ENCODE data around the gene POLR2L.

POLR2L gene

DNA sequence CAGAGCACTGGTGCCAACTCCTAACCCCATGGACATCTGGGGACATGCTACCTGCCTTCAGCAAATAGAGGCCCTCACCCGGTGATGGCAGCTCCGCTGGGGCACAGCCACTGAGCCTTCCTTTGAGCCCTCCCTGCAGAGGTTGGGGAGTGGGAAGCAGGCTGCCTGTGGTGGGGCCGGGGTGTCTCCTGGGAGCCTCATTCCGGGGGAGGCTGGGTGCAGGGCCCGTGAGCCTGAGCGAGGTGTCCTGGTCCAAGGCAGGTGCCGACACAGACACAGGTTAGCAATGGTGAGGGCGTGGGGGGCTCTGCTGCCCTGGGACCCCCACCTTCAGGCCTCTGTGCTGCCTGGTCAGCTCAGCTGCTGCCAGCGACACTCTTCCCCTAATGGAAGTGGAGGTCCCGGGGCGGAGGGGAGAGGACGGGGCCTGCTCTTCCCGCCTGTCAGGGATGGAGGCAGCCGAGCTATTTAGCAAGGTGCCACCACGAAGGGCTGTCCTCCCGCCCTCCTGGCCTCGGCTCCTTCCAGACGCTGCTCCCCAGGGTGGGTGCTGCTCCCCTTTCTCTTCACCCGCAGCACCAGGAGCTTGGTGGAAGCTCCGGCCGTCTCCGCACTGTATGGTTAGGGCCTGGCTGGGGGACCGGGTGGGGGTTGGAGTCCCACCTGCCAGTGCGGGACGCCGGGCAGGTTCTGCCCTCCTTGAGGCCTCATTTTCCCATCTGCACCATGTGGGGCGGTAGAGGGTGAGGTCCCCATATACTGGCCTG is 11.5 kb upstream of the POLR2L start:
- DNase-seq: no peak

DNA sequence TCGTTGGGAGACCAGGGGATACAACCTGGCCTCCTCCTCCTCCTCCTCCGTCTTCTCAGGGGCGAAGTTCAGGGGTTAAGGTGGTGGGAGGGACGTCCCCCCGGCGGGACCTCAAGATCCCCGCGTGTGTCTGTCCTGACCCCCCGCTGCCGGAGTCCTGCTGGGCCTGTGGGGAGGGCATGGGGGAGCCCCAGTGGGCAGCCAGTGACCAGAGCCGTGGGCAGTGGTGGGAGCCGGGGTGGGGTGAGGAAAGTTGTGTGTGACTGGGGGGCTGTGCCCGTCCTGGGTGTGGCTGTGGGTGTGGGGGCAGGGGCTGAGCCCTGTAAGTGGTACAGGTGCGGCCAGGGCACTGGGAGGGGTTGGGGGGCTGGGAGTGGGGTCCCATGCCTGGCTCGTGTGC is 10.4 kb upstream of the POLR2L start:
- no peak for DNase-seq

DNA sequence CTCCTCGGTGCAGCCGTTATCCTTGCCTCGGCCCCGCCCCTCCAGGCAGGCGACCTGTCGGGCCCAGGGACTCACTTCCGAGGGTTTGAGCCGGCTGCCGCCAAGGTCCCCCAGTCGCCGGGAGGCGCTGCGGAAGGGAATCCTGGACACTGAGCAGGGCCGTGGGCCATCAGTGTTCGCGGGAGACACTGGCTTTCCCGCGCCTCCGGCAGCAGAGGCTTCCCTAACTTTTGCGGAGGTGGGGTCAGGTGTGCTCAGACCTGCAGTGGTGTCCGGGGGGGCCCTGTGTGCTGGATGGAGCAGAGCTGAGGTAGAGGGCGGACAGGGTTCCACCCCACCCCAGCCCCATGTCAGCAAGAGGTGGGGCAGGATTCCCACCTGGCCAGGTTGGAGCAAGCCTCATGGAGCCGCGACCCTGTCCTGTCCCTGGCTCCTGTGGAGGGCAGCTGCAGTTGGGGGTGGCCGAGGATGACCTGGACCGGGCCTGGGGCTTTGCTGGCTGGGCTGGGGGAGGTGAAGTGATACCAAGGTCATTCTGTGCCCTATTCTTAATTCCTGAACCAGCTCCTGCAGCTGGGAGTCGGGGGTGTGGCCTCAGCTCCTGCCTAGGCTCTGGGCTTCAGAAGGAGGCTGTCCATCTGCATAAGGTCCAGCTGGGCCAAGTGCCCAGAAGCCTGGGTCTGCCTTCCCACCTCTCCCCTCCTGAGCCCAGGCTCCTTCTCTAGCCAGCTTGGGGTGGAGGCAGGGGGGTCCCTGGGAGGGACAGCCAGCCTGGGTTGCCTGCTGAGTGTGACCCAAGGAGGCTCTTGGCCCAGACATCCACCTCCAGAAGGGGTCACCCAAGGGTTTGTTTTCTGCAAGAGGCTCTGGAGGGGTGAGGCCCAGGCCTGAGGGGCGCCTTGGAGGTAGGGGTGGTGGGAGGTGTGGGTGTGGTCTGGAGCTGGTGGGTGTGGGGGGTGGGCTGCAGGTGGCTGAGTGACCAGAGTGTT is 8.7 kb upstream of the POLR2L start:
- no peak for DNase-seq

DNA sequence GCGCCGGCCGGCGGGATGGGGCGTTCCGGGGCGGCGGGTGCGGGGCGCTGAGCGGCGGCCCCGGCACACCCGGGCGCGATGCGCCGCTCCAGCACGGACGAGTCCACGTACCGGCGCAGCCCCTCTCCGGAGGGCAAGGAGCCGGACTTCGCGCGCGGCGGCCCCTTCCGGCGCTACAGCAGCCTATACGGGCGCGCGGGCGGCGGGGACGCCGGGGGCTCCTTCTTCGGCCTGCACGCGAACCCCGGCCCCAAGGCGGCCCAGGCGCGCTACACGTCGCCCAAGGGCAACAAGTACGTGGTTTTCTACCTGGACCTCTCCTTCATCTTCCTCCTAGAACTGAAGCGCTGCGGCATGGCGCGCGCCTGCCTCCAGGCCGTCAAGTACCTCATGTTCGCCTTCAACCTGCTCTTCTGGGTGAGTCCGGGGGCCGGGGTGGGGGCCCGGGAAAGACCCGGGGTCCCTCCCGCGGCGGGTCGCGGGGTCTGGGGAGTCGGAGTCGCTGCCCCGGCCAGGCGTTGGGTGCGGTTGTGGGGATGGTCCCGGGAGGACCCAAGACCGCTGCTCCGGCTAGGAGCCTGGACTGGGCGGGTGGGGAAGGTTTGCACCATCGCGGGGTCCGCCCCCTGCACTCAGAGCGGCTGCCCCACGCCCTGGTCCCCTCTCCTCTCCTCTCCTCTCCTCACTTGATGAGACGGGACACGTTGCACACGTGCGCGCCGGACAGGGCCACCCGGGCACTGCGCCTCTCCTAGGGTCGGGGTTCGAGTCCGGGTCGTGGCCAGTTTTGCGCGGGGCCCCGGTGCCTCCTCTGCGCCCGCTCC is 7.8 kb upstream of the POLR2L start:
- no peak for DNase-seq

DNA sequence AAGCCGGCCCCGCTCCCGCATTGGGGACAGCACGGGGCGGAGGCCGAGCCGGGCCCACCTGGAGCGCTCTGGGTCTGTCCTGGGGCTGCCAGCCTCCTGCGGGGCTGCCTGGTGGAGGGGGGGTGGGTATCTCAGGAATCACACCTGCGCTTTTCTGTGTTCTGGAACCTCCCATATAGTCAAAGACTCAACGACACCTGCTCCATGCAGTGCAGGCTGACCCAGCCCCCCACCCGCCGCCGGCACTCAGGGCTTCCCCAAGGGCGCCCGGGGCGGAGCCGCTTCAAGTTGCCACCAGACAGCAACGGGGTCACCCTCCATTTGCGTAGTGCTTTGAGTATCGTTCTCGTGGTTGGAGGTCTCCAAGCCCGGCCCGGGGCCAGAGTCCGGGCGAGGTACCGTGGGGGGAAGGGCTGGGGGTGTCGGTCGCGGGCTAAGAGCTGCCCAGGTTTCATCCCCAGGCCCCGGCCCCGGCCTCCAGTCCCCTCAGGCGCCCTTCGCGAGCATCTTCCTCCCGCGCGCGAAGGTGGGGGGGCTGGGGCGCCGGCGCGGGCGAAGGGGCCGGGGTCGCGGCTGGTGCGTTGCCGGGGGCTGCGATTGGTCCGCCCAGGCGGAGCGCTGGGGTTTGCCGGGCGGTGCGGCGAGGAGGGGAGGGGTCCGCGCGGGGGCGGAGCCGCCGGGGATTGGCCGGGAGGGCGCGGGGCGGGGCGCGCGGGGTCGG is 6.9 kb upstream of the POLR2L start:
- peak; percentile 46 for DNase-seq

DNA sequence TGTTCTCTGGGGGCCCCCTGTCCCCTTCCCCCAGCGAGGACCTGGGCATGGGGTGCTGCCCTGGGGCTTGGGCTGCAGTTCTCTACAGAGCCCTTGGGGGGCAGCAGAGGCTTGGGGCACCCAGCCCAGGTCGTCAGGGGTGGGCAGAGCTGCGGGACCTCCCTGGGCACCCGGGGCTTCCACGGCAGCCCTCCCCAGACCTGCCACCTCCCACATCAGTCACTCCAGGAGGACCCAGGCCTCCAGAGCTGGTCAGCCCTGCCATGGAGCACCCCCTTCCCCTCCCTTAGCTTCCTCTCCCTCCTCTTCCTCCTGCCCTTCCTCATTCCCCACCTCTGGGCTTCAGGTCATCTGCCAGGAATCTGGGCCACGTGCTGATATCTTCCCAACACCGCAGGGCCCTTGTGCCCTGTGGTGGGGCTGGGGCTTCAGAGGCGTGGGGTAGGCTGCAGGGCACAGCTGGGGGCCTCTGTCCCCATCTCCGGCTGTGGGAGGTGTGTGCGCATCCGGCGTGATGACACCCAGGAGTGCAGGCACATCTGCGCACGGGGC is 6.1 kb upstream of the POLR2L start:
- peak; percentile 34 for DNase-seq

DNA sequence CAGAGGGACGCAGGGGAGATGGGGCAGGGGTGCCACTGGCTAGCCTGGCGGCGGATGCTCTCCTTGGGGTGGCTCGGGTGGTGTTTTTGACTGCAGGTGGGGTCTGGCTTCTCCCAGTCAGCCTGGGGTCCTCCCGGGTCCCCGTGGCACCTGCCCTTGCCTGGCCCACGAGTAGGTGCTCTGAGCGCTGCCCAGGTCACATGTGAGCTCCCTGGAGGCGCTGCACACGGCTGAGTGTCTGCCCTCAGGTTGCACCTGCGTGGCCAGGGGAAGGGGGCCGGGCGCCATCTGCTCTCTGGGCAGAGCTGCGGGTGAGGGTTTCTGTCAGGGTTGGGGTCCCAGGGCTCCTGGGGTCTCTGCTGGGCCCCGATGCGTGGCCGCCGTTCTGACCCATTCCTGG is 5.5 kb upstream of the POLR2L start:
- no peak for DNase-seq

DNA sequence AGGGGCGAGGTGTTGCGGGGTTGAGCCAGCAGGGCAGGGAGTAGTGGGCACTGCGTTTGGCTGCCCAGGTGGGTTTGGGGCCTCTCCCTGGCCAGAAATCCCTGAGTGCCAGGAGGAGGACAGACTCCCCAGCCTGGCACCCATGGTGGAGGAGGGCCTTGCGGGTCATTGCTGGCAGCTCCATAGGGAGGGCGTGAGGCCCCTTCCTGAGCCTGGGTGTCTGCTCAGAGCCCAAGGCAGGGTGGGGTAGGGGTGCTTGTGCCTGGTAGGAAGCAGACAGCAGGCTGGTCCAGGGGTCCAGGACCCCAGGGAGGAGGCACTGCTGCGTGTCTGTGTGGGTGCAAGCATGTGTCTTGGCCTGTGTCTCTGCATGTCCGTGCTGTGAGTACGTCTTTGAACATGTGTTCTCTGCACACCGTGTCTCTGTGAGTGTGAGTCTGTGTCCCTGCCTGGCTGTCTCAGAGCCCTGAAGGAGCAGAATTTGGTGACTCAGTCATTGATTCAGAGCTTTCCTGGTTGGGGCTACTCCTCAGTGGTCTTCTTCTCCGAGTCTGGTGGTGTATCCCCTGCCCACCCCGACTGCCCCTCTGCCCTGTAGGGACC is 4.3 kb upstream of the POLR2L start:
- DNase-seq: no peak

DNA sequence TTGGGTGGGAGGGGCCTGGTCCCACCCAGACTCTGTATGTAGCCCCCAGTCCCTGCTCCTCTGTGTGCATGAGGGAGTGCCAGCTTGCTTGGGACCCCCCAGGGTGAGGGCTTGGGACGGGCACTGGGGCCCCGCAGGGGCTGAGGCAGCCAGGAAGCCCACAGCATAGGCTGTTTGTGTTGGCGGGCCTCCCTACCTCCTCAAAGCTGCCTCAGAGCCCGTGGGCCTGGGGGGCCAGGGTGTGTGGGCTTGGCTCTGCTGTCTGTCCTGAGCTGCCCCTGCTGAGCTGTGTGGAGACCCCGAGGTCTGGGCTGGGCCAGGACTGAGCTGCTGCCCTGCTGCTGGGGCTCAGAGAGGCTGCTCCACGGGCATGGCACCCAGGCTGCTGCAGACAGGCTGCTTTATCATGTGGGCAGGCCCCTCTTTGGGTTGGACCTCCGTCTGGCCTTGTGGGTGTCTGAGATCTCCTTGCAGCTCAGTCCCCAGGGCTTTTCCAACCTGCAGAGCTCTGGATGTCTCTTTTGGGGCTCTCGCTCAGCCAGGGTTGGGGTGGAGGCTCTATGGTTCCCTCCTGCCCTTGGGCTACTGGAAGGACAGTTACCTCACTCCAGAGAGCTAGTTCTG is 3.7 kb upstream of the POLR2L start:
- no peak for DNase-seq

DNA sequence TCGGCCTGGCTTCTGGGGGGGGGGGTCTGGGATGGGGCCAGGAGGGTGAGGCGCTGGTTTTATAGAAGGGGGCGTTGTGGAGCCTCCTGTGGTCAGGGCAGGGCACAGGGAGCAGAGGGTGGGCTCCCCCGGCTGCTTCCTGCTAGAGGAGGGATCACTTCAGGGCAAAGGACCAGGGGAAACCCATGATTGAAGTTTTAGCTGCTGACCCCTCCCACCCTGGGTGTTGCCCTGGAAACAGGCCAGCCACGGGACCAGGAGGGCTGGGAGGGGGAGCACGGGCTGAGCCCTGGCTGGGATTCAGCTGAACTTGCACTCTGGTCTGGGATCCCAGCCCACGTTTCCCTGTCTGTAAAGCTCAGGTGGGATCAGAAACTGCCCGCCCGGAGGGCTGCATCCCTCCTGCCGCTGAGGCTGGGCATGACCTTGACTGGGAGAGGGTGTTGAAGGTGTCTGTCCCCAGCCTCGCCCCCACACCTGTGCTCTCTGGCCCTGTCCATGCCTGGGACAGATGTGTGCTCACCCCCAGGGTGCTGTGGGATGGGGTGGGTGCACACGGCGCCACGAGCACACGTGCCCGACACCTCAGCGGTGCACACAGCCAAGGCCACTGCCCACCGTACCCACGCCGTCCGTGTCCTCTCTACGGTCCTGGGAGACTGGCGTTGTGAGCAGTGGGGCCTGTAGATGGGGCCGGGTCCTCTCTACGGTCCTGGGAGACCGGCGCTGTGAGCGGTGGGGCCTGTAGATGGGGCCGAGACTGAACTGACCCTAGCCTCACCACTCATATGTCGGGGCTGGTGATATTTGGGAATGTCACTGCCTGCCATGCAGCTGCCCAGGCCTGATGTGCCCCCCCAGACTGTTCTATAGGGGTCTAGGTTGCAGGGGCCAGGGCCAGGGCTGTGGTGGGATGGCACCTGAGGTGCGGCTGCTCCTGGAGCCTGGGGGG is 2.6 kb upstream of the POLR2L start:
- DNase-seq: no peak

DNA sequence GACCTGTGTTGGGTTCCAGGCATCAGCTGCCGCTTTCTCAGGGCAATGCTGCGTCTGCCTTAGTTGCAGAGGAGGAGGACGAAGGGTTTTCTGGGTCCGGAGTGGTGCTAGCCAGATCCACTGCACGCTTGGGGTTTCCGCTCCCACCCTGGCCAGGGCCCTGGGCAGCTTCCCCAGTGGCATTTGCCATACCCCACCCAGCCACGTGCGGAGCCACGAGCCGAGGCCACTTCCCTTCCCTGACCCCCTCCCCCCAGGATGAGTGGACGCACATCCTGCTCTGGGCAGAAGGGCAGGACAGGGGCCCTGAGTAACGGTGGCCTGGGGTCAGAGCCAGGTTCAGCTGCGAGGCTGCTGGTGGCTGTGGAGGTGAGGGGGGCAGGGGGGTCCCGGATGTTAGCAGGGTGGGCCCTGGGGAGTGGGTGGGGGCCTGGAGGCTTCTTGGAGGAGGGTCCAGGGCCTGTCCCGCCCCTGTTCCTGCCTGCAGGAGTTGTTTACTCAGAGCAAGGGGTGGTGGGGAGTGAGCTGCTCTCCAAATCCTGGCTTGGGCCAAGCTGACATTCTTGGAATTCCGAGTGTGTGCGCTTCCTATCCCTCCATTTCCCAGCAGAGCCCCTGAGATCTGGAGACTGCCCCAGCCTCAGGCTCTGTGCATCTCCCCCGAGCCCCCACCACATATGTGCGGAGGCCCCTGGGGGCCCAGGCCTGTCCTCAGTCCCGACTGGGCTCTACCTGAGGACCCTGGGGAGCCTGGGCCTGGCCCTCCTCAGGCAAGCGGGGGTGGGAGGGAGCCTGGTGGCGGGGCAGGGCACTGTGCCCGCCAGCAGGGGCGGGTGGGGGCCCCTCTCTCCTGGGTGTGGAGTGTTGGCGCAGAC is 1.7 kb upstream of the POLR2L start:
- no peak for DNase-seq

DNA sequence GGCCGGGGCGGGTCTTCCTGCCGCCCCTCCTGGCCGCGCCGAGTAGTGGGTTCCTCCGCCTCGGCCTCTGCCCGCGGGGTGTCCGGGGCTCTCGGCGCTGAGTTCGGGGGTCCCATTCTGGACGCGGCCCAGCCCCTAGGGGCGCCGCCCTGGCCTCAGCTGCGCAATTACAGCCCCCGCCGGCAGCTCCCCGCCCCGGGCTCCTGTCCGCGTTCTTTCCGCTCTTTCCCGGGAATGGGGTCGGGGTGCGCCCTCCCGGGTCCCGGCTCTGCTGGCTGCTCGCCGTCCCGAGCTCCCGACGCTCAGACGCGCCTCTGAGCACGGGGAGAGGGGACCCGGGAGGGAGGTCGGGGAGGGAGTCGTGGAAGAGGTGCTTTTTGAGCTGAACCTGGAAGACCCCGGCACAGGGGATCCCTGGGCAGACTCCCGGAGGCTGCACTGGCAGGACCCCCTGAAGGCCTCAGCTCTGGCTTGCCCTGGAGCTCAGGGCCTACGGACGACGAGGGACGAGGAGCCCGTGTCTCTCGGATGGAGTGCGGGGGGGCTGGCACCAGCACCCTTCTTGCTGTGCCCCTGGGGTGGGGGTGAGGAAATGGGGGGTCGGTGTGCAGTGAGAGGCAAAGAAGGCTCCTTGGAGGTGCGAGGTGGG is 881 bp upstream of the POLR2L start:
- DNase-seq: no peak

DNA sequence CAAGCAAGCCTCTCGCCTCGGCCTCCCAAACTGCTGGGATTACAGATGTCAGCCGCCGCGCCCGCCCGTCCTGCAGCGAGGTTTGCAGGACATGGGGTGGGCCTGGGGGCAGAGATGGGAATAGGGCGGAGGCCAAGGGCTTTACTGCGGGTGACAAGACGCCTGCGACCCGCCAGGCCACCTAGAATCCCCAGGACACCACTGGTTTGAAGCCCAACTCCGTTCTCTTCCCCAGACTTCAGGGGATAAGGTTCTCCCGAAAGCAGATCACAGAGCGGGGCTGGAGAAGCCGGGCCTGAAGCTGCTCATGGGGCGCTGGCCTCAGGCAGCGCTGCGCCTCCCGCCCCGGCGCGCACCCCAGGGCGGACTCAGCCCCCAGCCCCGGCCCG is 354 bp downstream of the POLR2L start:
- no peak for DNase-seq

DNA sequence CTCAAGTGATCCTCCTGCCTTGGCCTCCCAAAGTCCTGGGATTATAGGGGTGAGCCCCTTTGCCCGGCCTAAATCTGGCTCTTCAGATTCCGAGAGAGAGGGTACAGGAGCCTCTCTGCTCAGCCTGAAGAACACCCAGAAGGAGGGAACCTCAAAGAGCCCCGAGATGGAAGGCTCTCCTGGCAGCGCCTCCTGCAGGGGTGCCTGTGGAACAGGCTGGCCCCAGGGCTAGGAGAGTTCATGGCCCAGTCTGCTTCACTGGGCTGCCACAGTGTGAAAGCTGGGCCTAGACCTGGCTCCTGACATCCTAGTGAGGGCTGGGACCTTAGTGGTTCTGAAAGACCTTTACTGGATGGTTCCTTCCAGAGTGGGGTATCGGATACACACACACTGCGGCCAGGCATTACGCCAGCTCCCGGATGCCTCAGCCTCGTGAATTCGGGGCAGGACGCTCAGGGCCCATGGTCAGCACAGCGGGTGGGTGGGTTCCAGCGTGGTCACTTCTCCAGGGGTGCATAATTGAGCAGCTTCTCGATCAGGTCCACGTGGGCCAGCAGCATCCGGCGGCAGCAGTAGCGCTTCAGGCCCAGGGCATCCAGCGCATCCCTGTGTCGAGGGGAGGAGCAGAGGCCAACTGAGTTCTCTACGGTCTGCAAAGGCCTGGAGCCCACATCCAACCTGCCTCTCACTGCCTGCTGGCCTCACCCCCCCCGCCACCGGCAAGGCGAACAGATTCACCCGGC is 2.3 kb downstream of the POLR2L start:
- DNase-seq: no peak

DNA sequence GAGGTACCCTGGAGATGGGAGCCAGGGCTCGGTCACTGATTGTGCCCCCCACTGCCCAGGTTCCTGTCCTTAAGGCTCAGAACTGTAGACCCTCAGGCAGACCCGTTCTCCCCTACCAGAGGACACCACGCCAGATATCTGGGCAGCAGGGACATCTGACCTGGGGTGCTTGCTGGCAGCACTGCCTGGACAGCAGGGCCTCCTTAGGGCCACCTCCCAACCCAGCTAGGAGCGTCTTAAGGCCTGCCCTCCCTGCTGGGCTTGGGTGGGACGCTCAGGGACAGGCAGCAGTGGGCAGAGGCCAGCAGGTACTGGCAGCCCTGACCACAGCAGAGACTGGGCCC is 3.1 kb downstream of the POLR2L start:
- no peak for DNase-seq

DNA sequence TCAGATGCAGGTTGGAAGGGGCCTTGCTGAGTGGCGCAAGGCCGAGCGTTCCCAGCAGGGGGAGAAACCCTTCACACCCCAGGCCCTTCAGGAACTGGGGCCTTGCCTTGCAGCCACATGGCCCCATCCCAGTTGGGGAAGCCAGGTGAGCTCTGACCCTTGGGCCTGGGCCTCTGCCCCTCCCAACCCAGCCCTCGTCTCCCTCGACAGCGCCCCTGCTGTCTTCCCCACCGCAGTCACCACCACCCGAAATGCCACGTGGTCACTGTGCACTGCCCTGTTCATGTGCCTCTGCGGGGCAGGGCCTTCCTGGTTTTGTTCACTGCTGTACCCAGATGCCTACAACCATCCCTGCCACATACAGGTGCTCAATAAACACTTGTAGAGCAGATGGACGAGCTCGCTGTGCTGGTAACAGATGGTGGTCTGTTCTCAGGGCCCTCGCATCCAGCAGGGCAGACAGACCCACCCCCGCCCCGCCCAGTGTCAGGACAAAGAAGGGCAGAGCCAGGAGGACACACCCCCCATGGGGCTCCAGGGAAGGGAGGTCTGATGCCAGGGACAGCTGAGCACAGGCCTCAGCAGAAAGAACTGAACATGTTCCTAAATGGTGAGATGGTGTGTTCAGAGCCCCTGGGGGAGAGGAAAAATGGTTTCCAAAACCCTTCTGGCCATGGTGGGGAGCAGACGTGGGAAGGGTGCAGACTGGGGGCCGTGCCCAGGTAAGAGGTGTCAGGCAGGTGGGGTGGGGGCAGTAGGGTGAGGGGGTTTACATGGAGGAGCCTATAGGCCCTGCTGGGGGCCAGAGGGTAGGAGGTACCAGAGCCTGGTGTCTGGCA is 3.7 kb downstream of the POLR2L start:
- DNase-seq: no peak

DNA sequence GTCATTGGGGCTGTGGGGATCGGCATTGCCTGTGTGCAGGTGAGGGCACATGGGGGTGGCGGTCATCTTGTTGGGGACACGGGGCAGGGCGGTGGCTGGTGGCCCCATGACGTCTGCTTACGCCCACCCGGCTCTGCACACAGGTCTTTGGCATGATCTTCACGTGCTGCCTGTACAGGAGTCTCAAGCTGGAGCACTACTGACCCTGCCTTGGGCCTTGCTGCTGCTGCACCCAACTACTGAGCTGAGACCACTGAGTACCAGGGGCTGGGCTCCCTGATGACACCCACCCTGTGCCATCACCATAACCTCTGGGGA is 4.4 kb downstream of the POLR2L start:
- no peak for DNase-seq
